Thyroid gland (tissue), 4 donors: ENCODE results near the gene GRM4.

ENCODE experiments used
- CTCF ChIP-seq, 6 experiments: fragments of 200-600 bp in 3 of 6; fragments of 450-650 bp in 3 of 6; sonication (generic) in 3 of 6; IDR thresholded peaks; one replicate each; pipeline ENCODE4 v1.5.1; 2016 to 2019; ENCODE audit warnings: antibody characterized with exemption in 6 of 6, mild to moderate bottlenecking in 2 of 6, inconsistent platforms in 1 of 6, moderate library complexity in 1 of 6
- POLR2A ChIP-seq, 2 donors: fragments of 450-650 bp; IDR thresholded peaks; one replicate each; pipeline ENCODE4 v1.6.1; 2017; ENCODE audit warnings: antibody characterized with exemption in 2 of 2, mild to moderate bottlenecking in 2 of 2, moderate library complexity in 1 of 2

- no peak for TF ChIP-seq CTCF (IDR thresholded peaks at IDR 0.05)
- TF ChIP-seq POLR2A (IDR thresholded peaks at IDR 0.05): no peak
Measured at GRCh38 chr6:34052918-34053608, 92.8 kb downstream of the GRM4 start.
